HFF-Myc (cell line): ENCODE results near the gene TNRC6A.

ENCODE experiments used
- DNase-seq: peaks from one replicate; pipeline ENCODE4 v3.0.0-alpha.2; 2011; ENCODE audit warnings: low read depth; ENCODE audit errors: extremely low read depth
- H3K4me3 ChIP-seq: replicated peaks from 2 replicates; pipeline ENCODE4 v1.5.1; 2011; ENCODE audit warnings: low read depth, mild to moderate bottlenecking, control low read depth, low read length
- TF ChIP-seq, protein P1 (sequence below): IDR thresholded peaks from 2 replicates; pipeline ENCODE4 v1.5.1; 2012; ENCODE audit warnings: mild to moderate bottlenecking, low read depth, low read length, control low read depth; ENCODE audit errors: missing control alignments

TNRC6A gene

DNA sequence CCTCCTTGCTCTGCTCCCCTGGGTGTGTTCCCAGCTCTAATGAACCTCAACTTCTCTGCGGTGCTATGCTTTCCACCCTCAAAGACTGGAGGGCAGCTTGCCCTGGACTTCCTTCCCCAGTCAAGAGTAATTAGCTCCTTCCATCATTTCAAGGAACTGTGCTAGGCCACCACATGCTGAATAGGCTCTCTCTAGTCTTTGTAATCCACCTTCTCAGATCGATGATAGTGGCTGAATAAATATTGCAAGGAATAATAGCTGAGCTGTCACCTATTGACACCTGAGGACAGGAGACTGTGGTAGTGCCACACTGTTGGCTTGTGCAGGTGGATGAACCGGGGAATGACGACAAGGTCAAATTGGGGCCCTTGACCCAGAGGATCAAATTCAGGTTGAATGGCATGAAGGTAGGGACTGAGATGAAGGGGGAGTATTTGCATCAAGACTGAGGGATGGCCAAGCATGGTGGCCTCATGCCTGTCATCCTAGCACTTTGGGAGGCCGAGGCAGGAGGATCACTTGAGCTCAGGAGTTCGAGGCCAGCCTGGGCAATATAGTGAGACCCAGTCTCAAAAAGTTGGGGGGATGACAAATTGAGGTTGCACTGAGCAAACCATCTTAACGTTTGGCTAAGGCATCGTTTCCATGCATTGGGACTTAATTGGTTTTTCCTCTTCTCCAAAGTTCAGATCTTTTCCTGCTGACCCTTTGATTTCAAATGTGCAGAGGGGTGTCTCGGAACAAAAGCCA is 97.5 kb downstream of the TNRC6A start:
- DNase-seq = no peak
- TF ChIP-seq, protein P1, sequence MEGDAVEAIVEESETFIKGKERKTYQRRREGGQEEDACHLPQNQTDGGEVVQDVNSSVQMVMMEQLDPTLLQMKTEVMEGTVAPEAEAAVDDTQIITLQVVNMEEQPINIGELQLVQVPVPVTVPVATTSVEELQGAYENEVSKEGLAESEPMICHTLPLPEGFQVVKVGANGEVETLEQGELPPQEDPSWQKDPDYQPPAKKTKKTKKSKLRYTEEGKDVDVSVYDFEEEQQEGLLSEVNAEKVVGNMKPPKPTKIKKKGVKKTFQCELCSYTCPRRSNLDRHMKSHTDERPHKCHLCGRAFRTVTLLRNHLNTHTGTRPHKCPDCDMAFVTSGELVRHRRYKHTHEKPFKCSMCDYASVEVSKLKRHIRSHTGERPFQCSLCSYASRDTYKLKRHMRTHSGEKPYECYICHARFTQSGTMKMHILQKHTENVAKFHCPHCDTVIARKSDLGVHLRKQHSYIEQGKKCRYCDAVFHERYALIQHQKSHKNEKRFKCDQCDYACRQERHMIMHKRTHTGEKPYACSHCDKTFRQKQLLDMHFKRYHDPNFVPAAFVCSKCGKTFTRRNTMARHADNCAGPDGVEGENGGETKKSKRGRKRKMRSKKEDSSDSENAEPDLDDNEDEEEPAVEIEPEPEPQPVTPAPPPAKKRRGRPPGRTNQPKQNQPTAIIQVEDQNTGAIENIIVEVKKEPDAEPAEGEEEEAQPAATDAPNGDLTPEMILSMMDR = no peak
- no peak overlapping the region for H3K4me3 ChIP-seq

DNA sequence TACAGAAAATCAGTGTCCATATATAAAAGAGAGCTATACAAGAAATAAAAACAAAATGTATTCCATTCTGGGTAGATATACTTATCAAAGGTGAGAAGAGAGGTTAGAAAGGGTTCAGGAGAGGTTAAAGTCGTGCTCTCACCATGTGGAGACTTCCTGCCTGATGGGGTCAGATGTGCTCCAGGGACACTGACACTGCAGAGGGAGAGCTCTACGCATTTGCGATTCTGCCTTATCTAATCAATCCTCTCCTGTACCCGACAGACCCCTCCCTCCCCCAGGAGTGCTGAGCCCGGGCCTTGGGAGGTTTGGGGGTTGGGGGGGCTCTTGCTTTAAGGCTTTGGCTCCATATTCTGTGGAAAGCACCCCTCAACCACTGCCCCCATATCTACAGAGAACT is 99.7 kb downstream of the TNRC6A start:
- TF ChIP-seq, protein P1 = no peak
- H3K4me3 ChIP-seq = no peak overlapping the region
- no peak for DNase-seq

DNA sequence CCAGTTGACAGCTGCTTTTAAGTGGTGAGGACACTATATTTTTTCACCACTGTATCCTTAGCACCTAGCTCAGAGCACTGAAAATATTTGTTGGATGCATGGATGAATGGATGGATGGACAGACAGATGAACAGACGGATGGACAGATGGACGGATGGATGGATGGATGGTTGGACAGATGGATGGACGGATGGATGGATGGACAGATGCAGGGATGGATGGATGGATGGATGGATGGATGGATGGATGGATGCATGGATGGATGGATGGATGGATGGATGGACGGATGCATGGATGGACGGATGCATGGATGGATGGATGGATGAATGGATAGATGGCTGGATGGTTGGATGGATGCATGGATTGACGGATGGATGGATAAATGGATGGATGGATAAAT is 103.9 kb downstream of the TNRC6A start:
- TF ChIP-seq, protein P1 = no peak
- DNase-seq = no peak

DNA sequence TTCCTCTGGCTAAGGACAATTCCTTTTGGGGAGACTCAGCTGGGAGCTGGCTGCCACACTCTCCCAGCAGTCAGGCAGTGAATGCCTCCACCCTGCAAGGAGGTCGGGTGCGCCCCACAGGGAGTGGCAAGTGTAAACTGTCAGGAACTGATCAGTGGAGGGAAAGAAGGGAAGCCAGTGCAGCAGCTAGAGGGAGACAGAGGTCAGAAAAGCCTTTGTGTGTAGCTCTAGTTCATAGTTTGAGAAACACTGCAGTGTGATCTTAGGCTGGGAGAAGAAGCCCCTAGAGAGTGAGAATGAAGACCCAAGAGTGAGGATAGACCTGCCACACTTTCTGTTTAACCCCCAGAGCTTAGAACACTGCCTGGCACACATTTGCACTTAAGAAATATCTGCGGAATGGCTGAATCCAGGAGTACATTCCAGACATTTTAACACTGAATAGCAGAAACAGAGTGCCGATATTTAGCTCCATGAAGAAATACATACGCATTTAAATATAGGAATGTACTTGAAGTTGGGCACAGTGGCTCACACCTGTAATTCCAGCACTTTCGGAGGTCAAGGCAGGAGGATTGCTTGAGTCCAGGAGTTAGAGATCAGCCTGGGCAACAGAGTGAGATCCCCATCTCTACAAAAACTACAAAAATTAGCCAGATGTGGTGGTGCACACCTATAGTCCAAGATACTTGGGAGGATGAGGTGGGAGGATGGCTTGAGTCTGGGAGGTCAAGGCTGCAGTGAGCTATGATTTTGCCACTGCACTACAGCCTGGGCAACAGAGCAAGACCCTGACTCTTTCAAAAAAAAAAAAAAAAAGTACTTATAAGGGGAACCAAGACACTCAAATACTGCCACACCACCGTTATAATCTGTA is 105.2 kb downstream of the TNRC6A start:
- TF ChIP-seq, protein P1 = peak; percentile 76
- no peak overlapping the region for H3K4me3 ChIP-seq
- no peak for DNase-seq

More for the DNA sequence above, 103.9 kb downstream of the TNRC6A start:
- no peak overlapping the region for H3K4me3 ChIP-seq

DNA sequence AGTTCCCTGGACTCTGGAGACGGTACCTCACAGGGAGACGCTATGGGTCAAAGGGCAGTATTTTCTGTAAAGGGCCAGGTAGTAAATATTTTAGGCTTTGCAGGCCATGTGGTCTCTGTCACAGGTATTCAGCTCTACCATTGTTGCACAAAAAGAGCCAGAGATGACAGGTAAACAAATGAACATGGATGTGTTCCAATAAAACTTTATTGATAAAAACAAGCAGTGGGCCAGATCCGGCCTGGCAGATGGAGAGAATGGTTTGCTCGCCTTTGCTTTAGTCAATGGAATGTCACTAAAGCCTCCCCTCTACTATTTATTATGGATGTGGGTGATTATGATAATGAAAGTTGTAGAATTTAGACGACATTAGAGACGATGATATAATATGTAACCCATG is 107.4 kb downstream of the TNRC6A start:
- DNase-seq = no peak
- TF ChIP-seq, protein P1 = no peak

DNA sequence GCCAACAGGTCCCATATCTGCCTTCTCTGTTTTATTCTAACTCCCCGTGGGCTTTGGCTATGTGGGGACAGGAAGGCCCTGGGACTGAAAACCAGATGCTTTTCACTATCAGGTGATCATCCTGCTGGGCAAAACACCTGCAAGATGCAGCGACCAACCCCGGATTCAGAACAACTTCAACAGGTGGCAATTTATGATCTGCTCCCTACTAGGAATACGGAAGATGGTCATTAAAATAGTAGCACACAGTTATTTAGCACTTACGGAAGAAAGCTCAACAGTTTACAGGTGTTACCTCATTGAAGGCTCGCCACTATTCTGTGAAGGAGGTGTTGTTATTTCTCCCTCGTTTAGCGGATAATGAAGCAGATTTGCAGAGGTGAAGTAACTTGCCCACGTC is 108.5 kb downstream of the TNRC6A start:
- no peak for DNase-seq
- H3K4me3 ChIP-seq = no peak overlapping the region
- TF ChIP-seq, protein P1 = no peak

More for the DNA sequence above, 107.4 kb downstream of the TNRC6A start:
- no peak overlapping the region for H3K4me3 ChIP-seq
